Activated gamma-delta T cell treated with anti-CD3 and anti-CD28 coated beads, Interleukin-2, amount 50 U/mL, for 16 hours (primary cell): ENCODE results near the gene PGC.
"Not testable (repeated sequence)": the region's sequence is repeated elsewhere in the genome, so short reads cannot be mapped to it uniquely, and the experiment has no call there.

Experiments used
- DNase-seq: peaks from one replicate; pipeline ENCODE4 v3.0.0-alpha.2; 2020; ENCODE audit warnings: low read depth

Gene PGC

GRCh38 chr6:41775293-41775882 lies 28.2 kb upstream of the PGC start:
- DNase-seq = no peak

- DNase-seq = no peak
Measured at GRCh38 chr6:41774841-41775240, 27.6 kb upstream of the PGC start.

GRCh38 chr6:41771058-41771983 lies 24.1 kb upstream of the PGC start:
- no peak for DNase-seq

- DNase-seq = no peak
Measured at GRCh38 chr6:41770381-41771057, 23.3 kb upstream of the PGC start.

GRCh38 chr6:41769376-41769775 lies 22.2 kb upstream of the PGC start:
- no peak for DNase-seq

GRCh38 chr6:41768545-41769308 lies 21.5 kb upstream of the PGC start:
- no peak for DNase-seq

GRCh38 chr6:41767112-41767833 lies 20.1 kb upstream of the PGC start:
- DNase-seq = no peak

- not testable (repeated sequence) for DNase-seq
Measured at GRCh38 chr6:41766043-41766664, 19.0 kb upstream of the PGC start.

GRCh38 chr6:41763470-41763869 lies 16.3 kb upstream of the PGC start:
- DNase-seq = no peak

- no peak for DNase-seq
Measured at GRCh38 chr6:41759905-41760579, 12.8 kb upstream of the PGC start.

- DNase-seq = no peak
Measured at GRCh38 chr6:41759106-41759904, 12.1 kb upstream of the PGC start.

- no peak for DNase-seq
Measured at GRCh38 chr6:41758641-41759035, 11.4 kb upstream of the PGC start.

GRCh38 chr6:41757931-41758640 lies 10.9 kb upstream of the PGC start:
- DNase-seq = no peak

GRCh38 chr6:41757271-41757670 lies 10.1 kb upstream of the PGC start:
- no peak for DNase-seq

GRCh38 chr6:41756354-41756753 lies 9.2 kb upstream of the PGC start:
- DNase-seq = no peak

GRCh38 chr6:41755895-41756294 lies 8.7 kb upstream of the PGC start:
- no peak for DNase-seq

GRCh38 chr6:41750374-41750773 lies 3.2 kb upstream of the PGC start:
- DNase-seq = no peak

- no peak for DNase-seq
Measured at GRCh38 chr6:41748542-41748941, 1.3 kb upstream of the PGC start.

GRCh38 chr6:41748102-41748477 lies 893 bp upstream of the PGC start:
- no peak for DNase-seq
